ENCODE results near the gene CREB1.

DNA sequence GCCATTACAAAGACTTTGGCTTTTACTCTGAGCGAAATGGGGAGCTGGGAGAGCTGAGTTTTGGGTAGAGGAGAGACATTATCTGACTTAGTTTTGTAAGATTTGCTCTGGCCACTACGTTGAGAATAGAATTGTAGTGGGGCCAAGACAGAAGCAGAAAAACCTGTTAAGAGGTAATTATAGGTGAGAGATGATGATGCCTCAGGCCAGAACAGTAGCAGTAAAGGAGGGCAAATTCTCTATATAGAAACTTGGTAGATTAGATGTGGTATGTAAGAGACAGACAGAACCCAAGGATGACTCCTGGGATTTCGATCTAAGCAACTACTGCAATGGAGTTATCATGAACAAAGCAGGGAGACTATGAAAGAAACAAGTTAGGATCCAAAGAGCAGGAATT is 17.4 kb upstream of the CREB1 start:
- TF ChIP-seq, protein P1, sequence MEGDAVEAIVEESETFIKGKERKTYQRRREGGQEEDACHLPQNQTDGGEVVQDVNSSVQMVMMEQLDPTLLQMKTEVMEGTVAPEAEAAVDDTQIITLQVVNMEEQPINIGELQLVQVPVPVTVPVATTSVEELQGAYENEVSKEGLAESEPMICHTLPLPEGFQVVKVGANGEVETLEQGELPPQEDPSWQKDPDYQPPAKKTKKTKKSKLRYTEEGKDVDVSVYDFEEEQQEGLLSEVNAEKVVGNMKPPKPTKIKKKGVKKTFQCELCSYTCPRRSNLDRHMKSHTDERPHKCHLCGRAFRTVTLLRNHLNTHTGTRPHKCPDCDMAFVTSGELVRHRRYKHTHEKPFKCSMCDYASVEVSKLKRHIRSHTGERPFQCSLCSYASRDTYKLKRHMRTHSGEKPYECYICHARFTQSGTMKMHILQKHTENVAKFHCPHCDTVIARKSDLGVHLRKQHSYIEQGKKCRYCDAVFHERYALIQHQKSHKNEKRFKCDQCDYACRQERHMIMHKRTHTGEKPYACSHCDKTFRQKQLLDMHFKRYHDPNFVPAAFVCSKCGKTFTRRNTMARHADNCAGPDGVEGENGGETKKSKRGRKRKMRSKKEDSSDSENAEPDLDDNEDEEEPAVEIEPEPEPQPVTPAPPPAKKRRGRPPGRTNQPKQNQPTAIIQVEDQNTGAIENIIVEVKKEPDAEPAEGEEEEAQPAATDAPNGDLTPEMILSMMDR (IDR thresholded peaks at IDR 0.05; ENCODE audit: insufficient read depth, low read length): no peak
- TF ChIP-seq POLR2AphosphoS5 (IDR thresholded peaks at IDR 0.05; ENCODE audit: low read depth) (no peak), GABPA (IDR thresholded peaks at IDR 0.05; ENCODE audit: low read depth) (no peak)
- TF ChIP-seq, protein P2, sequence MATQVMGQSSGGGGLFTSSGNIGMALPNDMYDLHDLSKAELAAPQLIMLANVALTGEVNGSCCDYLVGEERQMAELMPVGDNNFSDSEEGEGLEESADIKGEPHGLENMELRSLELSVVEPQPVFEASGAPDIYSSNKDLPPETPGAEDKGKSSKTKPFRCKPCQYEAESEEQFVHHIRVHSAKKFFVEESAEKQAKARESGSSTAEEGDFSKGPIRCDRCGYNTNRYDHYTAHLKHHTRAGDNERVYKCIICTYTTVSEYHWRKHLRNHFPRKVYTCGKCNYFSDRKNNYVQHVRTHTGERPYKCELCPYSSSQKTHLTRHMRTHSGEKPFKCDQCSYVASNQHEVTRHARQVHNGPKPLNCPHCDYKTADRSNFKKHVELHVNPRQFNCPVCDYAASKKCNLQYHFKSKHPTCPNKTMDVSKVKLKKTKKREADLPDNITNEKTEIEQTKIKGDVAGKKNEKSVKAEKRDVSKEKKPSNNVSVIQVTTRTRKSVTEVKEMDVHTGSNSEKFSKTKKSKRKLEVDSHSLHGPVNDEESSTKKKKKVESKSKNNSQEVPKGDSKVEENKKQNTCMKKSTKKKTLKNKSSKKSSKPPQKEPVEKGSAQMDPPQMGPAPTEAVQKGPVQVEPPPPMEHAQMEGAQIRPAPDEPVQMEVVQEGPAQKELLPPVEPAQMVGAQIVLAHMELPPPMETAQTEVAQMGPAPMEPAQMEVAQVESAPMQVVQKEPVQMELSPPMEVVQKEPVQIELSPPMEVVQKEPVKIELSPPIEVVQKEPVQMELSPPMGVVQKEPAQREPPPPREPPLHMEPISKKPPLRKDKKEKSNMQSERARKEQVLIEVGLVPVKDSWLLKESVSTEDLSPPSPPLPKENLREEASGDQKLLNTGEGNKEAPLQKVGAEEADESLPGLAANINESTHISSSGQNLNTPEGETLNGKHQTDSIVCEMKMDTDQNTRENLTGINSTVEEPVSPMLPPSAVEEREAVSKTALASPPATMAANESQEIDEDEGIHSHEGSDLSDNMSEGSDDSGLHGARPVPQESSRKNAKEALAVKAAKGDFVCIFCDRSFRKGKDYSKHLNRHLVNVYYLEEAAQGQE (IDR thresholded peaks at IDR 0.05; ENCODE audit: insufficient replicate concordance, low read depth): no peak
